RWPE2 (cell line): ENCODE data around the gene SEMA5A.

Source experiments
- ATAC-seq: fragments of 200-7000 bp; cut with Tn5 transposase; 3 replicates; pipeline ENCODE4 v1.9.1; 2021; ENCODE audit warnings: low read depth
- DNase-seq: peaks from one replicate; pipeline ENCODE4 v3.0.0-alpha.2; 2020; ENCODE audit warnings: low spot score
- H3K27ac ChIP-seq: fragments of 450-650 bp; 2 replicates; pipeline ENCODE4 v1.5.1; 2017; ENCODE audit warnings: mild to moderate bottlenecking; ENCODE audit not compliant: poor library complexity, severe bottlenecking
- H3K27me3 ChIP-seq: fragments of 250-450 bp; sonication (Bioruptor Pico); 2 replicates; pipeline ENCODE4 v1.5.1; 2021; ENCODE audit warnings: mild to moderate bottlenecking, moderate library complexity; ENCODE audit not compliant: insufficient read depth, poor library complexity, severe bottlenecking
- H3K36me3 ChIP-seq: fragments of 250-450 bp; sonication (Bioruptor Pico); 2 replicates; pipeline ENCODE4 v1.5.1; 2020; ENCODE audit warnings: low read depth, mild to moderate bottlenecking, moderate library complexity
- H3K4me1 ChIP-seq: fragments of 250-450 bp; sonication (Bioruptor Pico); 2 replicates; pipeline ENCODE4 v1.5.1; 2021; ENCODE audit warnings: mild to moderate bottlenecking, moderate library complexity; ENCODE audit not compliant: insufficient read depth, poor library complexity, severe bottlenecking
- H3K4me3 ChIP-seq: fragments of 250-450 bp; sonication (Bioruptor Pico); 2 replicates; pipeline ENCODE4 v1.5.1; 2021; ENCODE audit warnings: mild to moderate bottlenecking, moderate library complexity; ENCODE audit not compliant: severe bottlenecking
- H3K9me3 ChIP-seq: fragments of 250-450 bp; sonication (Bioruptor Pico); 2 replicates; pipeline ENCODE4 v1.5.1; 2021; ENCODE audit warnings: mild to moderate bottlenecking, moderate library complexity; ENCODE audit not compliant: severe bottlenecking
- CTCF ChIP-seq: fragments of 450-650 bp; IDR thresholded peaks from one replicate; pipeline ENCODE4 v1.5.1; 2017; ENCODE audit warnings: mild to moderate bottlenecking, moderate library complexity; ENCODE audit not compliant: poor library complexity, severe bottlenecking

Gene SEMA5A

GRCh38 chr5:9335269-9335668 is 210.6 kb downstream of the SEMA5A start:
- Histone ChIP-seq H3K4me1 (peaks cover 24% of the 10 kb centered on the region), H3K36me3 (no peaks in the 10 kb centered on the region; the same call in 1 of the 2 replicates), H3K27me3 (no peaks in the 10 kb centered on the region), H3K27ac (no peak overlapping the region), H3K9me3 (no peaks in the 10 kb centered on the region), H3K4me3 (no peak overlapping the region)
- no peak for TF ChIP-seq CTCF
- ATAC-seq (no peak), DNase-seq (no peak)

GRCh38 chr5:9332026-9332425 is 213.8 kb downstream of the SEMA5A start:
- ATAC-seq (no peak), DNase-seq (no peak)
- Histone ChIP-seq H3K4me3 (no peak overlapping the region), H3K36me3 (no peaks in the 10 kb centered on the region; the same call in 1 of the 2 replicates), H3K9me3 (no peaks in the 10 kb centered on the region), H3K27me3 (no peaks in the 10 kb centered on the region), H3K4me1 (peaks cover 5% of the 10 kb centered on the region), H3K27ac (no peak overlapping the region)
- TF ChIP-seq CTCF, result no peak

- ATAC-seq (no peak), DNase-seq (no peak)
- H3K36me3 ChIP-seq, result no peaks in the 10 kb centered on the region; the same call in 1 of the 2 replicates
- H3K9me3 ChIP-seq, result no peaks in the 10 kb centered on the region
- no peak overlapping the region for H3K4me3 ChIP-seq
- peaks cover 5% of the 10 kb centered on the region for H3K4me1 ChIP-seq
- no peak overlapping the region for H3K27ac ChIP-seq
- H3K27me3 ChIP-seq, result no peaks in the 10 kb centered on the region
- no peak for TF ChIP-seq CTCF
These were observed 214.5 kb downstream of the SEMA5A start for GRCh38 chr5:9331372-9331771.

GRCh38 chr5:9329125-9329524 is 216.8 kb downstream of the SEMA5A start:
- no peaks in the 10 kb centered on the region for H3K27me3 ChIP-seq
- ATAC-seq, result no peak
- H3K4me1 ChIP-seq, result no peaks in the 10 kb centered on the region
- H3K9me3 ChIP-seq, result no peaks in the 10 kb centered on the region
- H3K27ac ChIP-seq, result no peak overlapping the region
- H3K36me3 ChIP-seq, result no peaks in the 10 kb centered on the region; the same call in 1 of the 2 replicates
- H3K4me3 ChIP-seq, result no peak overlapping the region
- DNase-seq, result no peak
- TF ChIP-seq CTCF, result no peak

DNA sequence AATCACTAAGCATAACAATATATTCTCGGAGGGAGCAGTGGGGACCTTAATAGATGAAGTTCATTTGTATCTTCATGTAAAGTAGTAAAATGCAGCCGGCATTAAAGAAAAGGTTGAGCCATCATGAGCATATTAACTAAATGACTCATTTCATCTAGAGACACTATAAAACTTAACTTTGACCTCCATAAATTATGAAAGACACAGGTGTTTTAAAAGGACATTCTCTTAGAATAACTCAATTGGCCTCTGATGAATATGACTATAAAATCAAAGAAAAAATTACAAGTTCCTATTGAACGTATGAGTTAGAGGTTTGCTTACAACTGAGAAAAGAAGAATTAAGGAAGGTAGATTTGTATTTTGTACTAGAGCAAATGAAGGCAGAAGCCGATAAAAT is 220.3 kb downstream of the SEMA5A start:
- no peaks in the 10 kb centered on the region for H3K27me3 ChIP-seq
- no peak for DNase-seq
- H3K9me3 ChIP-seq, result no peaks in the 10 kb centered on the region
- H3K4me1 ChIP-seq, result no peaks in the 10 kb centered on the region
- no peak for TF ChIP-seq CTCF
- H3K4me3 ChIP-seq, result no peak overlapping the region
- ATAC-seq, result peak; percentile 35; the same call in 2 of the 3 replicates
- H3K27ac ChIP-seq, result no peak overlapping the region
- H3K36me3 ChIP-seq, result no peaks in the 10 kb centered on the region
